Endothelial cell of umbilical vein (primary cell): ENCODE results near the gene C19orf73. TPM values are rescaled to one million over a fixed set of nuclear protein-coding genes. Genes with fewer than 3 reads are reported as not detected.

ENCODE experiments used
- BruUV-seq: library from RNA; stranded (reverse); fragments of 400-500 nt; replicated peaks from 2 replicates; lab custom pipeline; 2021; lab: Mats Ljungman, UMichigan
- CTCF ChIA-PET: fragments of 300-600, 350-600 bp; sonication (Branson Sonifier 250); formaldehyde crosslinking; loops from one replicate; lab custom pipeline; 2021; ENCODE audit warnings: antibody characterized with exemption, inconsistent platforms; lab: Charles Lee
- POLR2A ChIA-PET: fragments of 300-600, 350-600 bp; sonication (Branson Sonifier 250); formaldehyde crosslinking; loops from one replicate; lab custom pipeline; 2021; ENCODE audit warnings: antibody characterized with exemption, inconsistent platforms; lab: Charles Lee
- DNase-seq: peaks from one replicate; pipeline ENCODE4 v3.0.0-alpha.2; 2011; ENCODE audit warnings: low read depth, low spot score
- FAIRE-seq: peaks from 2 replicates; lab custom pipeline; 2011; peaks lifted over from hg19 to GRCh38; lab: Jason Lieb, UNC
- H2AFZ ChIP-seq: 2 replicates; pipeline ENCODE4 v1.6.0; 2012; ENCODE audit warnings: low read depth, low read length, control low read depth, inconsistent platforms
- H3K27ac ChIP-seq: 2 replicates; pipeline ENCODE4 v1.5.1; 2011; ENCODE audit warnings: low read depth, mild to moderate bottlenecking, control low read depth, low read length, moderate library complexity; ENCODE audit not compliant: insufficient read depth
- H3K27me3 ChIP-seq, 2 experiments: 2 replicates each; pipeline versions ENCODE4 v1.6.0 to v1.6.1; 2011; ENCODE audit warnings: low read length in 2 of 2, mixed read lengths in 1 of 2; ENCODE audit not compliant: control insufficient read depth in 2 of 2, insufficient read depth in 2 of 2
- H3K36me3 ChIP-seq, 2 experiments: 2 replicates in 1 of 2; 3 replicates in 1 of 2; pipeline ENCODE4 v1.5.1; 2011; ENCODE audit warnings: low read length in 2 of 2, mild to moderate bottlenecking in 1 of 2, moderate library complexity in 1 of 2; ENCODE audit not compliant: control insufficient read depth in 2 of 2, insufficient read depth in 2 of 2; ENCODE audit errors: extremely low read depth in 1 of 2
- H3K4me1 ChIP-seq: 3 replicates; pipeline ENCODE4 v1.5.1; 2011; ENCODE audit warnings: mild to moderate bottlenecking, low read length; ENCODE audit not compliant: control insufficient read depth, insufficient read depth; ENCODE audit errors: extremely low read depth
- H3K4me2 ChIP-seq: 2 replicates; pipeline ENCODE4 v1.6.1; 2011; ENCODE audit warnings: low read length, control low read depth, mixed read lengths; ENCODE audit not compliant: insufficient read depth
- H3K4me3 ChIP-seq, 3 experiments: fragments of 200-600 bp in 1 of 3; sonication (generic), shearing (Covaris generic) in 1 of 3; replicated peaks in 1 of 3; 2 replicates each; pipeline ENCODE4 v1.5.1; 2011 to 2016; ENCODE audit warnings: control low read depth in 3 of 3, low read length in 3 of 3, mild to moderate bottlenecking in 2 of 3, inconsistent platforms in 1 of 3, low read depth in 1 of 3, moderate library complexity in 1 of 3; ENCODE audit not compliant: insufficient read depth in 1 of 3
- H3K79me2 ChIP-seq: 2 replicates; pipeline ENCODE4 v1.6.0; 2012; ENCODE audit warnings: low read length, inconsistent platforms; ENCODE audit not compliant: control insufficient read depth, insufficient read depth
- H3K9ac ChIP-seq: replicated peaks from 2 replicates; pipeline ENCODE3; 2011; ENCODE audit warnings: low read length, control low read depth; ENCODE audit not compliant: insufficient read depth; ENCODE audit errors: extremely low read depth
- H3K9me1 ChIP-seq: replicated peaks from 3 replicates; pipeline ENCODE4 v1.6.0; 2011; ENCODE audit warnings: mild to moderate bottlenecking, low read length; ENCODE audit not compliant: control insufficient read depth, insufficient read depth; ENCODE audit errors: extremely low read depth
- H3K9me3 ChIP-seq: replicated peaks from 2 replicates; pipeline ENCODE4 v1.5.1; 2012; ENCODE audit warnings: low read length, inconsistent platforms; ENCODE audit not compliant: control insufficient read depth, insufficient read depth
- H4K20me1 ChIP-seq: replicated peaks from 2 replicates; pipeline ENCODE3; 2011; ENCODE audit warnings: mild to moderate bottlenecking, low read length; ENCODE audit not compliant: control insufficient read depth, insufficient read depth; ENCODE audit errors: extremely low read depth
- CTCF ChIP-seq, 2 donors: IDR thresholded peaks; 1 replicate in 1 of 2; 2 replicates in 1 of 2; pipeline ENCODE4 v1.5.1; 2011; ENCODE audit warnings: low read length in 2 of 2, mild to moderate bottlenecking in 2 of 2, moderate library complexity in 2 of 2, control low read depth in 1 of 2, inconsistent platforms in 1 of 2, low read depth in 1 of 2; ENCODE audit not compliant: insufficient read depth in 1 of 2; ENCODE audit errors: extremely low read depth in 1 of 2
- EZH2 ChIP-seq: IDR thresholded peaks from 2 replicates; pipeline ENCODE4 v1.6.1; 2012; ENCODE audit warnings: borderline replicate concordance, low read depth, mild to moderate bottlenecking, moderate library complexity, low read length, inconsistent platforms; ENCODE audit not compliant: severe bottlenecking
- FOS ChIP-seq: IDR thresholded peaks from 2 replicates; pipeline ENCODE4 v1.6.1; 2011; ENCODE audit warnings: mild to moderate bottlenecking, low read length, moderate library complexity, borderline replicate concordance; ENCODE audit not compliant: insufficient read depth
- GATA2 ChIP-seq: IDR thresholded peaks from 2 replicates; pipeline ENCODE4 v1.7.0; 2011; ENCODE audit warnings: low read depth, mild to moderate bottlenecking, moderate library complexity, mixed read lengths, low read length; ENCODE audit not compliant: insufficient read length, insufficient read depth
- JUN ChIP-seq: IDR thresholded peaks from 2 replicates; pipeline ENCODE4 v1.6.1; 2011; ENCODE audit warnings: borderline replicate concordance, low read depth; ENCODE audit not compliant: insufficient read length, insufficient read depth
- MAX ChIP-seq: IDR thresholded peaks from 2 replicates; pipeline ENCODE4 v1.6.1; 2011; ENCODE audit not compliant: insufficient read depth, insufficient read length
- MYC ChIP-seq: IDR thresholded peaks from one replicate; pipeline ENCODE4 v1.6.1; 2011; ENCODE audit warnings: mild to moderate bottlenecking, low read depth, low read length
- POLR2A ChIP-seq: IDR thresholded peaks from 2 replicates; pipeline ENCODE4 v1.6.1; 2012; ENCODE audit warnings: low read depth, mild to moderate bottlenecking, control low read depth, low read length
- POLR2AphosphoS5 ChIP-seq: IDR thresholded peaks from 2 replicates; pipeline ENCODE4 v1.6.1; 2012; ENCODE audit warnings: low read depth, mild to moderate bottlenecking, control low read depth, low read length, moderate library complexity; ENCODE audit not compliant: insufficient read depth
- dilution Hi-C: fragments of 300-500 bp; cut with MboI; formaldehyde crosslinking; loops from one replicate; pipeline ENCODE4 v1.15.0; 2019; ENCODE audit warnings: low sequenced_read_pairs; ENCODE audit not compliant: extremely low pct_ligation_motif_present
- intact Hi-C: fragments of 100-400 bp; cut with micrococcal nuclease; formaldehyde crosslinking; loops from one replicate; pipeline ENCODE4 v1.10.0; 2022
- polyA plus RNA-seq, 4 experiments: library from polyadenylated mRNA; depleted of rRNA in 3 of 4; stranded (reverse) in 3 of 4; unstranded in 1 of 4; fragments of >200 nt; gene quantifications; 2 replicates each; pipeline versions ENCODE4 v1.2.1 to v1.2.3, GENCODE V29; 2011 to 2012; ENCODE audit warnings: missing spikeins in 1 of 4
- total RNA-seq: library from RNA; stranded (reverse); gene quantifications from 2 replicates; pipeline ENCODE4 v1.2.3, GENCODE V29; 2021

C19orf73 gene
- total and polyA plus RNA-seq, 2 donors (not counting 3 experiments of a cell fraction or from before 2014, with no cell fraction given) = 1.8 TPM; not detected in 1

- Histone ChIP-seq H3K79me2 (peaks cover 49% of the 10 kb centered on the region), H3K9me3 (no peaks in the 10 kb centered on the region), H3K27me3 (peaks cover 2 to 3% of the 10 kb centered on the region in 2 experiments), H3K27ac (peak overlapping the region; percentile 73), H3K4me2 (peak overlapping the region; percentile 85), H3K9ac (peak overlapping the region; percentile 97), H2AFZ (no peak overlapping the region), H3K9me1 (no peaks in the 10 kb centered on the region), H3K4me1 (peaks cover 14% of the 10 kb centered on the region), H3K4me3 (peak overlapping the region; percentile 75 to 93 (median 89)), H3K36me3 (peaks cover 7 to 27% of the 10 kb centered on the region in 2 experiments), H4K20me1 (peaks cover 2% of the 10 kb centered on the region)
- intact Hi-C loops (loop anchor here (5.0 kb wide), 1 partner anchor 41 kb away; no protein-coding TSS in a partner anchor), dilution Hi-C loops (no loop called here)
- TF ChIP-seq EZH2 = no peak
- ChIA-PET POLR2A (no interaction called here), CTCF (interaction anchor here (0.7 to 3.3 kb wide), 2 partner anchors 12 to 21 kb away, joined by 4 to 24 read pairs; no protein-coding TSS in a partner anchor)
- BruUV-seq = no TSS peak
- FAIRE-seq (peak; percentile 44), DNase-seq (no peak)
These were observed 32.6 kb downstream of the C19orf73 start for GRCh38 chr19:49086296-49086695.

- intact Hi-C loops (loop anchor here (1.0 to 5.0 kb wide), 2 partner anchors 41 to 93 kb away; partner anchors contain the start of genes GYS1 and RUVBL2), dilution Hi-C loops (no loop called here)
- BruUV-seq = no TSS peak
- H3K4me1 ChIP-seq = peaks cover 14% of the 10 kb centered on the region
- no peak for TF ChIP-seq GATA2
- TF ChIP-seq CTCF (IDR thresholded peaks at IDR 0.05; ENCODE audit: extremely low read depth in 1 of 2, insufficient read depth in 1 of 2, low read depth in 1 of 2, low read length in 2 of 2) = no peak
- TF ChIP-seq EZH2 = no peak
- no peak for TF ChIP-seq JUN
- TF ChIP-seq POLR2AphosphoS5 = no peak
- TF ChIP-seq POLR2A = no peak
- TF ChIP-seq FOS = no peak
- TF ChIP-seq MYC = no peak
- no peak for TF ChIP-seq MAX
- peak overlapping the region; percentile 85 for H3K4me2 ChIP-seq
- no peaks in the 10 kb centered on the region for H3K9me1 ChIP-seq
- peak overlapping the region; percentile 62 for H2AFZ ChIP-seq
- H3K9ac ChIP-seq = peak overlapping the region; percentile 97
- POLR2A ChIA-PET = no interaction called here
- H3K36me3 ChIP-seq = peaks cover 5 to 25% of the 10 kb centered on the region in 2 experiments
- H3K27ac ChIP-seq = peak overlapping the region; percentile 73
- CTCF ChIA-PET = interaction anchor here (0.7 kb wide), 1 partner anchor 12 kb away, joined by 5 read pairs; no protein-coding TSS in a partner anchor
- FAIRE-seq (no peak), DNase-seq (no peak)
- no peaks in the 10 kb centered on the region for H3K9me3 ChIP-seq
- H3K27me3 ChIP-seq = peaks cover 2 to 3% of the 10 kb centered on the region in 2 experiments
- H3K79me2 ChIP-seq = peaks cover 46% of the 10 kb centered on the region
- peaks cover 2% of the 10 kb centered on the region for H4K20me1 ChIP-seq
- H3K4me3 ChIP-seq = peak overlapping the region; percentile 75 to 93 (median 89)
These were observed 33.1 kb downstream of the C19orf73 start for GRCh38 chr19:49085868-49086232.
